ENCODE data around the gene HNRNPD.
"Not testable (repeated sequence)": the region's sequence is repeated elsewhere in the genome, so short reads cannot be mapped to it uniquely, and the experiment has no call there.

The HNRNPD gene

DNA sequence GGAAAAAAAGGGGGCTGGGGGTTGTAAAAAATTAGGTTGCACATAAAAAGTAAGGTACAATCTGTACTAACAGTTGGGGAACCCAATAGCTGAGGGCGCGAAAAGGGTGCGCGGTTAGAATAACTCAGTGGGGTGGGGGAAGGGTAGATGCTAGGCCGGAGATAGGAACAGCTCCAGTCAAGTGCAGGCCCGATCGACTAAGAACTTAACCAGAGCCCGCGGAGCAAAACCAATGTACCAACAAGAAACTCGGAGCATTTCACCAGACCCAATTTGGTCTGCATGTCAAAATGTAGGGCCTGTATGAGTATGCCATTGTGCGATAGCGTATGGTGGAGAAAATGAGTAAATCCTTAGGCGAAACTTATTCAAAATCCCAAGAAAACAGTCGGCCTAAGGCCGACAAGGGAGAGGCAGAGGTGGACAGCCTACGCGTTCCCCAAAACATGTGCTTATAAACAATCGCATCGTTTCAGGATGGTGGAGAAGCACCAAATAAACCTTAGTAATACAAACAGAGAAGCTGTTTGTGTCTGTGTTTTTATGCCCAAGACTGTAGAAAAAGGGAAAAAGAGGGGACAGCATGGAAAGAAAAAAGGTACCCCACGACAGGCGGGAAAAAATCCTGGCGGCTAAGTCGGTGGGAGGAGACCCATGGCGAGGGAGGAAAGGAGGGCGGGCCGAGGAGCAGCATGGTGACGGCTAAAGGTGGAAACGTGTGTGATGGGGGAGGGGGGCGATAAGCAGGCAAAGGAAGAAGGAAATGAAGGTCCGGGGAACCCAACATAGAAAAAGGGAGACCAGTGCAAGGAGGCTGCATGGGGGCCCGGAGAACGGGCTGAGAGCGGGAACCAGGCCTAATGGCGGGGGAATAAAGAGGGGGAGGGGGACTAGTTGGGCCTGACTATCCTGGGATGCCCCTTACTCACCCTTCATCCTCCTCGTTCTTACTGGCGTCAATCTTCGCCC, 990 bp downstream of the HNRNPD start:
- in situ Hi-C loops (cut with MboI; ENCODE audit: low pct_unique_long_range_greater_than_20kb, low sequenced_read_pairs, unreplicated experiment): no loop called here

DNA sequence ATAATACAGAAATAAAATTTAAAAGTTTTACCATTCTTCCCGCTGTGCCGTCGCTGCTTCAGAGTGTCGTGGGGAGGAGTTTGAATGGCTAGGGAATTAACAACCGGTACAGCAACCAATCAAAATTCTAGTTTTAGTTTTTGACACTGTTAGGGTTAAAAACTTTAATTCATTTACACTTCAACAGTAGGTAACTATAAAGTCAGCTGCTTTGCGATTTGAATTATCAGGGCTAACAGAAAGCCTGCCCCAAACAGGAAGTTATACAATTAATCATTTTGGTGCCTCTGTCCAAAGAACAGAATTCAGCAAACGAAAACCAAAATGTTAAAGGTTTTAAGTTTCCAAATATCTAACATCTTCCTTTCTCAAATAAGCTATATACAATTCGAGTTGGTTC, 2.3 kb downstream of the HNRNPD start:
- TF ChIP-seq, protein P1, sequence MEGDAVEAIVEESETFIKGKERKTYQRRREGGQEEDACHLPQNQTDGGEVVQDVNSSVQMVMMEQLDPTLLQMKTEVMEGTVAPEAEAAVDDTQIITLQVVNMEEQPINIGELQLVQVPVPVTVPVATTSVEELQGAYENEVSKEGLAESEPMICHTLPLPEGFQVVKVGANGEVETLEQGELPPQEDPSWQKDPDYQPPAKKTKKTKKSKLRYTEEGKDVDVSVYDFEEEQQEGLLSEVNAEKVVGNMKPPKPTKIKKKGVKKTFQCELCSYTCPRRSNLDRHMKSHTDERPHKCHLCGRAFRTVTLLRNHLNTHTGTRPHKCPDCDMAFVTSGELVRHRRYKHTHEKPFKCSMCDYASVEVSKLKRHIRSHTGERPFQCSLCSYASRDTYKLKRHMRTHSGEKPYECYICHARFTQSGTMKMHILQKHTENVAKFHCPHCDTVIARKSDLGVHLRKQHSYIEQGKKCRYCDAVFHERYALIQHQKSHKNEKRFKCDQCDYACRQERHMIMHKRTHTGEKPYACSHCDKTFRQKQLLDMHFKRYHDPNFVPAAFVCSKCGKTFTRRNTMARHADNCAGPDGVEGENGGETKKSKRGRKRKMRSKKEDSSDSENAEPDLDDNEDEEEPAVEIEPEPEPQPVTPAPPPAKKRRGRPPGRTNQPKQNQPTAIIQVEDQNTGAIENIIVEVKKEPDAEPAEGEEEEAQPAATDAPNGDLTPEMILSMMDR (IDR thresholded peaks at IDR 0.05; ENCODE audit: extremely low read depth, insufficient read depth, missing control alignments): no peak
- peak; percentile 29 for DNase-seq (ENCODE audit: low spot score)

More for the DNA sequence above, 990 bp downstream of the HNRNPD start:
- TF ChIP-seq, protein P1 (IDR thresholded peaks at IDR 0.05; ENCODE audit: extremely low read depth, insufficient read depth, missing control alignments): no peak
- peak; percentile 59 for DNase-seq (ENCODE audit: low spot score)

DNA sequence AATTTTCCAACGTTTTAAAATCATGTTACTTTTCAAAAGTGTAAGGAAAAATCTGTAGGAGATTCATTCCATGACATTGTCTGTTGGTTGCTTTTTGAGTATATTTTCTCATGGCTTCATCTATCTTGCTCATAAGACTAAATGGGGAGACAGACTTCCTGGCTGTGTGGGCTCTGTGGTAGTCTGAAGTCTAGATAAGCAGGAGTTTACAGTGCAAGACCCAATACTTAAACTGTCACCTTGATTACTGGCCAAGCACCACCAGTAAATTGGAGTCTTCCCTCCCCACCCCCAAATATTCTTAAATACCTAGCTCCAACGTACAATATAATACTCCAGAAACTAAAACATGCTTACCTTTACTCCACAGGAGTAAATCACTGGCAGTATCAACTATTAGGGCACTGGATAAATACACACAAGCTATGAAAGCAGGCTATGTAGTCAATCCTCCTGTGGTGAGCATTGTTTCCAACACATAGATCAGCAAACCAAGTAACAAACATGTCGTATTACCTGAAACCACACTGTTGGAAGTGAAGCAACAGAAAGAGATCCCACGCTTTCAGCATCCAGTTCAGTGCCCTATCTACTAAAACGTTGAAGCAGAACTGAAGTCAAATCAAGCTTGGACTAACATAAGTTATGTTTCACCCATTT, 6.2 kb downstream of the HNRNPD start:
- TF ChIP-seq, protein P1 (IDR thresholded peaks at IDR 0.05; ENCODE audit: extremely low read depth, insufficient read depth, missing control alignments): no peak
- in situ Hi-C loops (cut with MboI; ENCODE audit: low pct_unique_long_range_greater_than_20kb, low sequenced_read_pairs, unreplicated experiment): no loop called here
- no peak for DNase-seq (ENCODE audit: low spot score)

More for the DNA sequence above, 2.3 kb downstream of the HNRNPD start:
- in situ Hi-C loops (cut with MboI; ENCODE audit: low pct_unique_long_range_greater_than_20kb, low sequenced_read_pairs, unreplicated experiment): no loop called here

DNA sequence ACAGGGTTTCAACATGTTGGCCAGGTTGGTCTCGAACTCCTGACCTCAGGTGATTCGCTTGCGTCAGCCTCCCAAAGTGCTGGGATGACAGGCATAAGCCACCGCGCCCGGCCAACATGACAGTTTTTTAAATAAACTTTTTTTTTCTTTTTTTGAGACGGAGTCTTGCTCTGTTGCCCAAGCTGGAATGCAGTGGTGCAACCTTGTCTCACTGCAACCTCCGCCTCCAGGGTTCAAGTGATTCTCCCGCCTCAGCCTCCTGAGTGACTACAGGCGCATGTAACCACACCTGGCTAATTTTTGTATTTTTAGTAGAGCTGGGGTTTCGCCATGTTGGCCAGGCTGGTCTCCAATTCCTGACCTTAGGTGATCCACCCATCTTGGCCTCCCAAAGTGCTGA, 7.4 kb downstream of the HNRNPD start:
- in situ Hi-C loops (cut with MboI; ENCODE audit: low pct_unique_long_range_greater_than_20kb, low sequenced_read_pairs, unreplicated experiment); DNase-seq (ENCODE audit: low spot score): not testable (repeated sequence)

DNA sequence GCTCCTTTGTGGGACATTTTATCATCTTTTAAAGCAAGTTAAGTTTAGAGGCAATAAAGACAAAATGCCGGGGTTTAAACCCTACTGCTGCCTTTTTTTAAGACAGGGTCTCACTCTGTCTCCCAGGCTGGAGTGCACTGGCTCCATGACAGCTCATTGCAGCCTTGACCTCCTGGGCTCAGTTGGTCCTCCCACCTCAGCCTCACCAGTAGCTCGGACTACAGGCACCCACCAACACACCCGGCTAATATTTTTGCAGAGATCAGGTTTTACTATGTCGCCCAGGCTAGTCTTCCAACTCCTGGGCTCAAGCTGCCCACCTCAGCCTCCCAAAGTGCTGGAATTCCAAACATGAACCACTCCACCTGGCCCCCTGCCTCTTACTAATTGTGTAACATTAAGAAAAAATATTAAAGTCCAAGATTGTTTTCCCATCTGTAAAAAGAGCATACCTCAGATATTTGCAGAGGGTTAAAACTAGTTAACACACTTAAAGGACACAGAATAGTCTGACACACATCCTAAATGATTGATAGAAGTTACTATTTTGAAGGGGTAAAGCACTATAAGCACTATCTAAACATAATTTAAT, 9.8 kb downstream of the HNRNPD start:
- TF ChIP-seq, protein P1 (IDR thresholded peaks at IDR 0.05; ENCODE audit: extremely low read depth, insufficient read depth, missing control alignments): no peak
- in situ Hi-C loops (cut with MboI; ENCODE audit: low pct_unique_long_range_greater_than_20kb, low sequenced_read_pairs, unreplicated experiment): no loop called here
- DNase-seq (ENCODE audit: low spot score): no peak

DNA sequence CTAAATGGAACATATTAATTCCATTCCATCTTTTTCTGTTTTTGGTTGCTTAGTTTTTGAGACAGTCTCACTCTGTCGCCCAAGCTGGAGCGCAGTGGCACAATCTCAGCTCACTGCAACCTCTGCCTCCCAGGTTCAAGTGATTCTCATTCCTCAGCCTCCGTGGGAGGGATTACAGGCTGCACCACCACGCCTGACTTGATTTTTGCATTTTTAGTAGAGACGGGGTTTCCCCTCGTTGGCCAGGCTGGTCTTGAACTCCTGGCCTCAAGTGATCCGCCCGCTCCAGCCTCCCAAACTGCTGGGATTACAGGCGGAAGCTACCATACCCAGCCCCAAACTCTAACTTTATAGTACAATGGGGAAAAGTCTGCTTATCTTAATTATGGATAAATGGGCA, 11.2 kb downstream of the HNRNPD start:
- DNase-seq (ENCODE audit: low spot score): no peak
- TF ChIP-seq, protein P1 (IDR thresholded peaks at IDR 0.05; ENCODE audit: extremely low read depth, insufficient read depth, missing control alignments): no peak
- in situ Hi-C loops (cut with MboI; ENCODE audit: low pct_unique_long_range_greater_than_20kb, low sequenced_read_pairs, unreplicated experiment): no loop called here
